GM12878 (cell line): Measurements from ENCODE around the gene GMPR2. TPM values are rescaled to one million over a fixed set of nuclear protein-coding genes. Genes with fewer than 3 reads are reported as not detected.

Experiments used
- GABPA ChIP-seq: IDR thresholded peaks from 2 replicates; pipeline ENCODE4 v1.6.1; 2014; ENCODE audit warnings: antibody characterized with exemption, low read depth, mild to moderate bottlenecking, inconsistent platforms
- HDAC6 ChIP-seq: fragments of 200-600 bp; sonication (generic); IDR thresholded peaks from one replicate; pipeline ENCODE4 v1.8.0; 2017; ENCODE audit warnings: antibody characterized with exemption; ENCODE audit not compliant: unreplicated experiment
- JUND ChIP-seq: IDR thresholded peaks from 2 replicates; pipeline ENCODE4 v1.6.1; 2012; ENCODE audit warnings: low read depth, mild to moderate bottlenecking, low read length, improper control_type of control experiment, moderate library complexity
- MLLT1 ChIP-seq: fragments of 450-650 bp; IDR thresholded peaks from 2 replicates; pipeline ENCODE4 v1.6.1; 2016; ENCODE audit warnings: mild to moderate bottlenecking
- NBN ChIP-seq: fragments of 450-650 bp; IDR thresholded peaks from 2 replicates; pipeline ENCODE4 v1.6.1; 2016
- PAX5 ChIP-seq: IDR thresholded peaks from 2 replicates; pipeline ENCODE4 v1.6.1; 2011; ENCODE audit warnings: low read depth, low read length, borderline replicate concordance
- PBX3 ChIP-seq: IDR thresholded peaks from 2 replicates; pipeline ENCODE4 v1.6.1; 2011; ENCODE audit warnings: mild to moderate bottlenecking, low read depth, low read length, moderate library complexity; ENCODE audit not compliant: insufficient replicate concordance
- RUNX3 ChIP-seq: IDR thresholded peaks from 2 replicates; pipeline ENCODE4 v1.6.1; 2012; ENCODE audit warnings: low read length, inconsistent platforms
- SRF ChIP-seq, 2 experiments: IDR thresholded peaks; 2 replicates each; pipeline ENCODE4 v1.6.1; 2011; ENCODE audit warnings: low read depth in 2 of 2, low read length in 2 of 2, mild to moderate bottlenecking in 1 of 2, moderate library complexity in 1 of 2
- YY1 ChIP-seq: IDR thresholded peaks from 2 replicates; pipeline ENCODE4 v1.6.1; 2011; ENCODE audit warnings: low read depth, mild to moderate bottlenecking, low read length
- ZBTB33 ChIP-seq: fragments of 450-650 bp; IDR thresholded peaks from 2 replicates; pipeline ENCODE4 v1.6.1; 2017; ENCODE audit warnings: mild to moderate bottlenecking
- ZBTB4 ChIP-seq: fragments of 450-650 bp; formaldehyde crosslinking; IDR thresholded peaks from 2 replicates; pipeline ENCODE4 v1.4.0; 2022; ENCODE audit warnings: mild to moderate bottlenecking, moderate library complexity
- ZNF592 ChIP-seq: fragments of 450-650 bp; IDR thresholded peaks from 2 replicates; pipeline ENCODE4 v1.6.1; 2017; ENCODE audit warnings: mild to moderate bottlenecking, moderate library complexity
- ZSCAN29 ChIP-seq: fragments of 450-650 bp; IDR thresholded peaks from 2 replicates; pipeline ENCODE4 v1.6.1; 2017; ENCODE audit warnings: mild to moderate bottlenecking, moderate library complexity
- polyA plus RNA-seq, 11 experiments: library from polyadenylated mRNA; depleted of rRNA in 4 of 11; unstranded in 6 of 11; stranded (reverse) in 5 of 11; fragments of >200 nt; fragmentation: Nextera tagmentation in 4 of 11; fragmentation: Illumina TruSeq in 1 of 11; extraction: Ambion mirVana in 4 of 11; extraction: Trizol in 1 of 11; gene quantifications; 1 replicate in 1 of 11; 2 replicates in 10 of 11; pipeline versions ENCODE4 v1.2.1 to v1.2.3, GENCODE V29; 2011 to 2016; ENCODE audit warnings: inconsistent platforms in 2 of 11, missing spikeins in 2 of 11, low read depth in 1 of 11
- total RNA-seq, 4 experiments: library from RNA; depleted of rRNA in 3 of 4; stranded (reverse); fragments of >200 nt in 3 of 4; fragmentation: Illumina TruSeq in 1 of 4; extraction: Trizol in 1 of 4; gene quantifications; 2 replicates each; pipeline versions ENCODE4 v1.2.1 to v1.2.3, GENCODE V29; 2013 to 2021
- TF ChIP-seq, protein P1 (sequence below): fragments of 450-650 bp; IDR thresholded peaks from 2 replicates; pipeline ENCODE4 v1.6.1; 2014; ENCODE audit warnings: mild to moderate bottlenecking

Gene GMPR2
- total and polyA plus RNA-seq, 10 of the 15 experiments (the other 5 are each of a cell fraction or from before 2014, with no cell fraction given), result 55.1 to 80.3 (median 61.5) TPM

DNA sequence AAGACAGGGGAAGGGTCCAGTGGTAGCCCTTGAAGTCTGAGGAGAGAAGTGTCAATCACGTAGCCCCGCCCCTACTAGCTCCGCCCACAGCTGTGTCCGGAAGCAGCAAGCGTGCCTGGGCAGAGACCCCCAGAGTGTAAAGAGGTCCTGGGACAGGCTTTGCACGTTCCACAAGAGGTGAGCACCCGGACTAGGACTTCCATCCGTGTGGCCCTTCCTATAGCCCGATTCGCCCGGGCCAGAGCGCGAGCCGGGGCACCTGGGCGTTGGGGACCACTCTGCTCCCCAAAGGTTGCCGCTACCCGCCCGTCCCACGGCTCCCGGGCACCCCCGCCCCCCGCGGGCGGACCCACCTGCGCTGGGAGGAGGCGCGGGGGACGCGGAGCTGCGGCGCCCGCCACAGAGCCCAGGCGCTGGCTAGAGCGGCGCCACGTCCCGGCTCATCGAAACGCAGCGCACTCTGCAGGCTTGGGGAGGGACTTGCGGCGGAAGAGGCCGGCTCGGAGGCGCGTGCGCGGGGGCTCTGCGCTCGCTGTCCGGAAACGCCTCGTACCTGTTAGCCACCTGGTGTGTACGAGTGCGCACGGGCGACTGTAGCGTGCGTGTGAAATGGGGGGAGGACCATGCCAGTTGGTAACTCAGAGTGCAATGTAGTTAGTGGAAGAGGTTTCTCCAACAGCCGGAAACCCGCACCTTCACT is 38.6 kb downstream of the GMPR2 start, which contains the start of gene RABGGTA (continued):
- no peak for TF ChIP-seq ZBTB33
- TF ChIP-seq ZNF592, result peak; percentile 87; the same call in 1 of the 2 replicates
- TF ChIP-seq, protein P1, sequence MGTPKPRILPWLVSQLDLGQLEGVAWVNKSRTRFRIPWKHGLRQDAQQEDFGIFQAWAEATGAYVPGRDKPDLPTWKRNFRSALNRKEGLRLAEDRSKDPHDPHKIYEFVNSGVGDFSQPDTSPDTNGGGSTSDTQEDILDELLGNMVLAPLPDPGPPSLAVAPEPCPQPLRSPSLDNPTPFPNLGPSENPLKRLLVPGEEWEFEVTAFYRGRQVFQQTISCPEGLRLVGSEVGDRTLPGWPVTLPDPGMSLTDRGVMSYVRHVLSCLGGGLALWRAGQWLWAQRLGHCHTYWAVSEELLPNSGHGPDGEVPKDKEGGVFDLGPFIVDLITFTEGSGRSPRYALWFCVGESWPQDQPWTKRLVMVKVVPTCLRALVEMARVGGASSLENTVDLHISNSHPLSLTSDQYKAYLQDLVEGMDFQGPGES, result no peak
- peak; percentile 68; the same call in 1 of the 2 replicates for TF ChIP-seq RUNX3
- TF ChIP-seq ZBTB4 (CRISPR knock-in tag), result no peak
- TF ChIP-seq ZSCAN29, result peak; percentile 54; the same call in 1 of the 2 replicates
- TF ChIP-seq MLLT1, result peak; percentile 54; the same call in 1 of the 2 replicates
- TF ChIP-seq PBX3, result peak; percentile 94
- 0 out of 4 replicates have a peak, but pooled peaks of 1 of the 2 experiments have one; percentile 1 for TF ChIP-seq SRF (IDR thresholded peaks at IDR 0.05; ENCODE audit: low read depth in 2 of 2, low read length in 2 of 2)
- TF ChIP-seq JUND, result 0 out of 2 replicates have a peak, but pooled peaks have one; percentile 30
- TF ChIP-seq NBN, result peak; percentile 93
- peak; percentile 10; the same call in 1 of the 2 replicates for TF ChIP-seq PAX5
- peak; percentile 40 for TF ChIP-seq HDAC6
- TF ChIP-seq YY1, result peak; percentile 87
- TF ChIP-seq GABPA, result 0 out of 2 replicates have a peak, but pooled peaks have one; percentile 21
